ENCODE measurements around the gene ZNF385C.

ZNF385C gene

GRCh38 chr17:42106009-42106408 lies 7.7 kb upstream of the ZNF385C start:
- no peak for DNase-seq

DNA sequence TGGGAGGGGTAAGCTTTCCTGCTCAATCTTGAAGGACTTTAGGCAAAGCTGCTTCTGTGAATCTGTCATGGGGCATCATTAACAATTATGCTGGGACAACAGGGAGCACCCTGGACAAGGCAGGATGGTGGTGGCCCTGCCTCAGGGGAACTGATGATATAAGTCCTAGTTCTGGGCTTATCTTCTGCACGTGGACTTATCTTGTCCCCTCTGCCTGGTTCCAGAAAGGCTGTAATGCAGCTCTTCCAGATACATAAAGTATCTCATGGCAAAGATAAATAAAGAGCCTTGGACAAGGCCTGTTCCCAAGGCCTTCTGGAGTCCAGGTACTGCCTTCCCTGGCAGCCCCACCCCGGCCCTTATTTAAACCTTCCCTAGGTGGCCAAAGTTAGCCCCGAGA lies 6.0 kb upstream of the ZNF385C start:
- DNase-seq: no peak

DNA sequence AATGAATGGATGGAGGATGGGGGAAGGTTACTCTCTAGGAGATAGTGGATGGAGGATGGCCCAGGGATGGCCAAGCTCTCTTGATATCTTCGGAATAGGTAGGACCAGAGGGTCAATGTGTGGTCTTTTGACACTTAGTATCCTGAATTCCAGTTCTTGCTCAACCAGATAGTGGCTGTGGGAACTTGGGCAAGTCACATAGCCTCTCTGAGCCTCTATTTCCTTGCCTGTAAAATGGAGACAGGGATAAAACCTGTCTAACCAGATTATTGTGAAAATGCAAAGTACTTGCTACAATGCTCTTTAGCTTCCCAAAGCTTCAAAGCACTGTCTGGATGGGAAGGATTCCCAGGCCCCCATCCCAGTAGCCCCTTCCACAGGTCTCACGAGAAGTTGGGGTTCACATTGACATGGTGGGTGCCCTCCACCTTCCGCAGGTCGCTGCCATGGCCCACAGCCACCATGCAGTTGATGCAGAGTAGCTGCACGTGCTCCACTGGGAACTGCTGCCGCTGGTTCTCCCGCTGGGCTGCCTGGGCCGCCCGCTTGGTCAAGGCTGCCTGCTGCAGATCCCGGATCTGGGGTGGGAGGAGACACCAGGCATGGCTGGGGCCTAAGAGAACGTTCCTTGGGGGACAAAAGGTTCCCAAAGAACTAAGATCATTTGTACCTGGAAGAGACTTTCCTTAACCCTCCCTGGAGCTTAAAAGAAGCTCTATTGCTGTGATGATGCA lies 5.1 kb upstream of the ZNF385C start:
- DNase-seq: no peak

GRCh38 chr17:42101513-42102292 lies 3.4 kb upstream of the ZNF385C start:
- peak; percentile 71 for DNase-seq

GRCh38 chr17:42098730-42099399 lies 592 bp upstream of the ZNF385C start:
- DNase-seq: no peak

DNA sequence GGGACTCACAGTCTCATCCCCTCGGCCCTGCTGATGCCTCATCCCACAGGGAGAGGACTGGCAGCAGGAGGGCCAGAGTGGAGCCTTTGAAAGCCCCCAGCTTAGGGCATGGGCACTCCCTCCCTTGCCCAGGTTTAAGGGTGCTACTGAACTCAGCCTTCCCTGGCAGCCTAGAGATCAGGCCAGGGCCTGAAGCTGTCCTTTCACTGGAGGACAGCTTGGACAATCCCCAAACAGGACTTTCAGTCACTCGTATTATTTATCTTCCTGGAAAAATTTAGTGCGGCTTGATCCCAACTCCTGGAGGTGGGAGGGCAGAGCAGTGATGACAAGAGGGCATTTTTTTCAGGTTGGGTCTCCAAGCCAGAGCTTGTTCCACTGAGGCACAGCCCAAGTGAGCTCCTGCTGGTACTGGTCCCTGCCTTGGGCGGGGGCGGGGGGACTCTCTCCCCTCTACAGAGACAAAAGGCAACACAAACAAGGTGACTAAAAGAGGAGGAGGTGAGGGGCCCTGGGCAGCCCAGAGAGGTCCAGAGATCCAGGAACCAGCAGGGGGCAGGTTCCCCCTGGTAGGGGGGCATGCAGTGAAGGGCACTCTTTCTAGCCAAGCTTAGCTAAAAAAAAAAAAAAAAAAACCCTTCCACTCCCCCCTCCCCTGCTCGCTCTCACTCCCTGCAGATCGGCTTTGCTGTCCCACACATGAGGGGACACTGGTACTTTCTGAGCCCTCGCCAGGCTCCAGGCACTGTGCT lies 1.7 kb downstream of the ZNF385C start:
- no peak for DNase-seq

GRCh38 chr17:42094375-42095069 lies 3.8 kb downstream of the ZNF385C start:
- no peak for DNase-seq

GRCh38 chr17:42092939-42093338 lies 5.3 kb downstream of the ZNF385C start:
- no peak for DNase-seq

GRCh38 chr17:42090964-42091790 lies 7.1 kb downstream of the ZNF385C start:
- DNase-seq: no peak

GRCh38 chr17:42088736-42089135 lies 9.5 kb downstream of the ZNF385C start:
- DNase-seq: no peak

GRCh38 chr17:42087736-42088705 lies 10.3 kb downstream of the ZNF385C start:
- no peak for DNase-seq

DNA sequence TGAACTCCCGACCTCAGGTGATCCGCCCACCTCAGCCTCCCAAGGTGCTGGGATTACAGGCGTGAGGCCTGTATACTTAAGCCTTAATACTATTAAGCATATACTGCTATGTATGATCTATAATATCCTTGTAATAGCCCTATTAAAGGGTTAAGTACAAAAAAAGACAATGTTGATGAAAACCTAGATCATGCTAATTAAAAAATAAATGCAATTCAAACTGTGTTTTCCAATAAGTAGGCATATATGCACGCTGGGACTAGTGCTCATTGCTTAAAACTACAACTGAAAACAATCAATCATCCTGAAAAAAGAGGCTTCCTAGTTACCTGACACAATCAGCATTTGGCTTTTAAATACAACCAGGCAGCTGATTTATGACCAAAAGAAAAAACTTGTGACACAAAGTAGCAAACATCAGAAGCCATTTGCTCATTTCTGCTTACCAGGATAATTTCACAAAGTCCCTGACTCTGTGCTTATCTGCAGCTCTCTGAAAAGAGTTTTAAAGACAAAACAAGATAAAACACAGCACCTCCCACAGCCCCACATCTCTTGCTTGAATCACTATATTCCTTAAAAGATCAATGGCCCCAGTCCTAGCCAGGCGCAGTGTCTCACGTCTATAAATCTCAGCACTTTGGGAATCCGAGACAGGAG lies 11.1 kb downstream of the ZNF385C start:
- no peak for DNase-seq

GRCh38 chr17:42081516-42082129 lies 16.6 kb downstream of the ZNF385C start:
- DNase-seq: no peak

DNA sequence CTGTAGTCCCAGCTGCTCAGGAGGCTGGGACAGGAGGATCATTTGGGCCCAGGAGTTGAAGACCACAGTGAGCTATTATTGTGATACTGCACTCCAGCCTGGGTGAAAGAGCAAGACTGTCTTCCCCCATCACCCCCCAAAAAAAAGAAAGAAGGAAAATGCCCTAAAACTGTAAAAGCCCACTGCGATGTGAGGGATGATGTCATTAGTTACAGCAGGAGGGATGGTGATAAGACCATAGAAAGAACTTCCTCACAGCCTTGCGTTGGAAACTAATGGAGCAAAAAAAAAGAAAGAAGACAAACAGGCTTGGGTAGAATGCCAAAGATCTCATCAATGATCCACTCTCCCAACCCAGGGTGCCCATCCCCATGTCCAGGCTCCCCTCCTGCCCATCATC lies 18.7 kb downstream of the ZNF385C start:
- DNase-seq: no peak

GRCh38 chr17:42078396-42079043 lies 19.8 kb downstream of the ZNF385C start:
- no peak for DNase-seq

GRCh38 chr17:42077755-42078154 lies 20.5 kb downstream of the ZNF385C start:
- DNase-seq: no peak

DNA sequence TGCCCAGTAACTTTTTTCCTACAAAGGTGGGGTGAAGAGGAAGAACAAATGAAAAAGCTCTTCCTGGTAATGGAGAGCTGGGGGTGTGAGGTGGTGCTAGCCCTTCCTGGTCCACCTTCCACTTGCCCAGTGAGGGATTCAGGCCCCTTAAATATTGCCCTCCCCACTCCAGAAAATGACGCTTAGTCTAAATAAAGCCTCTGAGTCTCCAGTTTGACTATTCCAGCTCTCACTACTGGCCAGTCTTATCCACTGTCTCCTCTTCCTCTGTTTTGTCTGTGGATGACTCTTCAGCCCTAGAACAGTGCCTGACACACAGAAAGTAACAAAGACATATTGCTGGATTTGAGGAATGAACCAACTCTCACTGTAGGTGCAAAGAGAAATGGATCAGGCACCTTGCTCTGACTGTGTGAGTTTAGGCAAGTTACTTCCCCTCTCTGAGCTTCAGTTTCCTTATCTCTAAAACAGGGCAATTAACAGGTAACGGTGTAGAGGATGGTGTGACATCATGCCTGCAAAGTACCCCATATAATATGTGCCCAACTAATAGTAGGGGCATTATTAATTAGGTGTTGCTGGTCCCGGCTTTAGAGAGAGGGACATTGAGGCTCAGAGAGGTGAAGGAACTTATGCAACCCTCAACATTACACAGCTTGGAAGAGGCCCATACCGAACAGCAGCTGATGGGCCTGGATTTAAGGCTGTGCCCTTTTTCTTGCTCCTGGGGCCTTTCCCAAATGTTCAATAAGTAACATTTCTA lies 21.3 kb downstream of the ZNF385C start:
- DNase-seq: no peak

- no peak for DNase-seq
Observed at GRCh38 chr17:42075789-42076188, 22.5 kb downstream of the ZNF385C start.
